Measurements from ENCODE around the gene MYOZ2. TPM values are rescaled to one million over a fixed set of nuclear protein-coding genes. Genes with fewer than 3 reads are reported as not detected.

The MYOZ2 gene
- total and polyA plus RNA-seq, 2 donors (not counting 3 experiments of a cell fraction or from before 2014, with no cell fraction given) = 0.11 to 0.13 TPM

GRCh38 chr4:119229908-119230687 lies 94.5 kb downstream of the MYOZ2 start:
- POLR2A ChIA-PET = interaction anchor here (1.8 kb wide), 1 partner anchor 17 kb away, joined by 4 read pairs; the partner anchor contains the start of gene USP53
- Histone ChIP-seq H3K27me3 (ENCODE audit: control insufficient read depth in 2 of 2, insufficient read depth in 2 of 2, low read length in 2 of 2) (no peaks in the 10 kb centered on the region), H3K79me2 (ENCODE audit: control insufficient read depth, insufficient read depth, low read length) (peaks cover 57% of the 10 kb centered on the region), H3K4me3 (replicated peaks in 1 of 3; ENCODE audit: insufficient read depth in 1 of 3, low read depth in 1 of 3, low read length in 3 of 3) (no peak overlapping the region), H2AFZ (ENCODE audit: low read depth, low read length) (no peak overlapping the region), H3K9me3 (replicated peaks; ENCODE audit: control insufficient read depth, insufficient read depth, low read length) (no peaks in the 10 kb centered on the region), H4K20me1 (replicated peaks; ENCODE audit: control insufficient read depth, extremely low read depth, insufficient read depth, low read length) (peaks cover 2% of the 10 kb centered on the region), H3K9me1 (replicated peaks; ENCODE audit: control insufficient read depth, extremely low read depth, insufficient read depth, low read length) (peaks cover 5% of the 10 kb centered on the region), H3K27ac (ENCODE audit: insufficient read depth, low read depth, low read length) (no peak overlapping the region), H3K4me2 (ENCODE audit: insufficient read depth, low read length) (no peak overlapping the region), H3K36me3 (ENCODE audit: control insufficient read depth in 2 of 2, extremely low read depth in 1 of 2, insufficient read depth in 2 of 2, low read length in 2 of 2) (peaks cover 0 to 5% of the 10 kb centered on the region in 2 experiments), H3K4me1 (ENCODE audit: control insufficient read depth, extremely low read depth, insufficient read depth, low read length) (peaks cover 26% of the 10 kb centered on the region), H3K9ac (replicated peaks; ENCODE audit: extremely low read depth, insufficient read depth, low read length) (no peak overlapping the region)
- DNase-seq (ENCODE audit: low read depth, low spot score) = no peak
- no TSS peak for BruUV-seq (replicated peaks)
- intact Hi-C loops (cut with micrococcal nuclease) = loop anchor here (5.0 kb wide), 1 partner anchor 52 kb away; no protein-coding TSS in a partner anchor
- dilution Hi-C loops (cut with MboI; ENCODE audit: extremely low pct_ligation_motif_present, low sequenced_read_pairs) = no loop called here
- TF ChIP-seq POLR2AphosphoS5 (IDR thresholded peaks at IDR 0.05; ENCODE audit: insufficient read depth, low read depth, low read length) (no peak), JUN (IDR thresholded peaks at IDR 0.05; ENCODE audit: borderline replicate concordance, insufficient read depth, insufficient read length, low read depth) (no peak), CTCF (IDR thresholded peaks at IDR 0.05; ENCODE audit: extremely low read depth in 1 of 2, insufficient read depth in 1 of 2, low read depth in 1 of 2, low read length in 2 of 2) (no peak), FOS (IDR thresholded peaks at IDR 0.05; ENCODE audit: borderline replicate concordance, insufficient read depth, low read length) (no peak), POLR2A (IDR thresholded peaks at IDR 0.05; ENCODE audit: low read depth, low read length) (no peak), EZH2 (IDR thresholded peaks at IDR 0.05; ENCODE audit: borderline replicate concordance, low read depth, low read length, severe bottlenecking) (no peak), MAX (IDR thresholded peaks at IDR 0.05; ENCODE audit: insufficient read depth, insufficient read length) (no peak)
- CTCF ChIA-PET = no interaction called here
- FAIRE-seq = no peak

Measured in endothelial cell of umbilical vein (primary cell).